ENCODE measurements around the gene OR1L8.
"Not testable (repeated sequence)": the region's sequence is repeated elsewhere in the genome, so short reads cannot be mapped to it uniquely, and the experiment has no call there.

DNA sequence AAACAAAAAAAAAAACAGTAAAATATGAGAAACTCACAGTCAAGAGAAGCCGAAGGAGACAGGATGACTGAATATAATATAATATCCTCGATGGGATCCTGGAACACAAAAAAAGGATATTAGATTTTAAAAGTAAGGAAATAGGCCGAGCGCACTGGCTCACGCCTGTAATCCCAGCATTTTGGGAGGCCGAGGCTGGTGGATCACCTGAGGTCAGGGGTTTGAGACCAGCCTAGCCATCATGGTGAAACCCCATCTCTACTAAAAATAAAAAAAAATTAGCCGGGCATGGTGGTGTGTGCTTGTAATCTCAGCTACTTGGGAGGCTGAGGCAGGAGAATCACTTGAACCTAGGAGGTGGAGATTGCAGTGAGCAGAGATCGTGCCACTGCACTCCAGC lies at the start of gene OR1L8:
- not testable (repeated sequence) for TF ChIP-seq CTCF, POLR2A (IDR thresholded peaks at IDR 0.05)

Measured in heart left ventricle (tissue), 13 donors.